Ovary (tissue), 3 donors: ENCODE results near the gene PRKAR2A.

Experiments used
- CTCF ChIP-seq, 3 donors: fragments of 450-650 bp in 2 of 3; fragments of 200-600 bp in 1 of 3; IDR thresholded peaks; one replicate each; pipeline versions ENCODE4 v1.5.1 to v1.8.0; 2016 to 2022; ENCODE audit warnings: antibody characterized with exemption in 3 of 3, mild to moderate bottlenecking in 1 of 3
- EP300 ChIP-seq: sonication (generic); formaldehyde crosslinking; IDR thresholded peaks from one replicate; pipeline ENCODE4 v1.6.1; 2017; ENCODE audit warnings: antibody characterized with exemption
- POLR2A ChIP-seq: fragments of 450-650 bp; IDR thresholded peaks from one replicate; pipeline ENCODE4 v1.6.1; 2017; ENCODE audit warnings: antibody characterized with exemption, mild to moderate bottlenecking, moderate library complexity
- donor health status: DM: no; HTN: no; CAD: no.

DNA sequence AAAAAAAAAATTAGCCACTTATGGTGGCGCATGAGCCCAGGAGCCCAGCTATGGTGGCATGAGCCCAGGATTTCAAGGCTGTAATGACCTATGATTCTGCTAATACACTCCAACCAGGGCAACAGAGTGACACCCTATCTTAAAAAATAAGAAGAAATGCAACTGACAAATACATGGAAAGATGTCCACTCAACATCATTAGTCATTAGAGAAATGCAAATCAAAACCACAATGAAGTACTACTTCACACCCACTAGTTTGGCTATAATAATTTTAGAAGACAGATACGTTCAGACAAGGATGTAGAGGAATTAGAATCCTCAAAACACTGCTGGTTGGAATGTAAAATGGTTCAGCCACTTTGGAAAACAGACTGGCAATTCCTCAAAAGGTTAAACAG is 10.5 kb downstream of the PRKAR2A start:
- TF ChIP-seq POLR2A (no peak), CTCF (IDR thresholded peaks at IDR 0.05) (no peak), EP300 (no peak)
